ENCODE results near the gene RASL11A.

GRCh38 chr13:27321468-27322431 is 51.1 kb downstream of the RASL11A start:
- TF ChIP-seq CTCF (conservative IDR thresholded peaks at IDR 0.05): no peak
- no peak for TF ChIP-seq ZFX (IDR thresholded peaks at IDR 0.05)
